NCI-H748 treated with DMSO at 0.1 percent for 48 hours (cell line): ENCODE results near the gene DNAJC3.
"Not testable (repeated sequence)": the region's sequence is repeated elsewhere in the genome, so short reads cannot be mapped to it uniquely, and the experiment has no call there.

ENCODE experiments used
- DNase-seq: peaks from one replicate; lab custom pipeline; 2025; lab: John Stamatoyannopoulos, UW

DNAJC3 gene

DNA sequence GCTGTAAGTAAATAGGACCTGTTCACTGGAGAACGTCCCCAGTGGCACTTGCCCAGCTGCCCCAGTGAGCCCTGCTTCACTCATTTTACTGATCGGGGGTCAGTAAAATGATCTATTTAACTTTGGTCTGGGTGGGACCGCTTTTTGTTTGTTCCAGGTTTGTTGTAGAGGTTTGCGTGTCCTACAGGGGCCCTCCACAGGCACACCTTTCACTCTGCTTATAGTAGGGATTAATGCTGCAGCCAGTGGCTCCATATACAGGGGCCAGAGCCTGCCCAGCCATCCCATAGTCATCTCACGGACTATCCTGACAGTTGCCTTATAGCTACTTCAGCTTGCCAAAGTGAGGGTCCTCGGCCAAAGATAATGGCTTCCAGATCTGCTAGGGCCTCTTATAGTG is 104.1 kb downstream of the DNAJC3 start:
- no peak for DNase-seq

- not testable (repeated sequence) for DNase-seq
Observed at GRCh38 chr13:95781940-95782339, 105.0 kb downstream of the DNAJC3 start.

- DNase-seq, result no peak
Observed at GRCh38 chr13:95783747-95784146, 106.8 kb downstream of the DNAJC3 start.

- no peak for DNase-seq
Observed at GRCh38 chr13:95784161-95784899, 107.4 kb downstream of the DNAJC3 start.

DNA sequence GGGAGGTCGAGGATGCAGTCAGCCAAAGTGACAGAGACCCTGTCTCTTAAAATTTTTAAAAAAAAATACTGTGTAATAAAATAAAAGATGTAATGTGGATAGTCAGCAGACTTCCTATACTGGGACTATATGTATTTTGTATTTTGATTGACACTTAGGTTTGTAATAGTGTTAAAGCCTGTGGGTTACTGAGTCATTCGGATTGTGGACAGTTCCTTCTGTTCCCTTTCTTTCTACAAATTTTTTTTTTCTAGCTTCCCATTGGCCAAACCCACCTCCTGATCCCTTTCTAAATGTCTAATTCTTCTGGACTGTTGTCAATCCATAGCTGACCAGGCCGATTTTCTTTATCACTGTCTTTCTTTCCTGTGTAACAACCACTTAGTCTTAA is 108.0 kb downstream of the DNAJC3 start:
- DNase-seq, result no peak

DNA sequence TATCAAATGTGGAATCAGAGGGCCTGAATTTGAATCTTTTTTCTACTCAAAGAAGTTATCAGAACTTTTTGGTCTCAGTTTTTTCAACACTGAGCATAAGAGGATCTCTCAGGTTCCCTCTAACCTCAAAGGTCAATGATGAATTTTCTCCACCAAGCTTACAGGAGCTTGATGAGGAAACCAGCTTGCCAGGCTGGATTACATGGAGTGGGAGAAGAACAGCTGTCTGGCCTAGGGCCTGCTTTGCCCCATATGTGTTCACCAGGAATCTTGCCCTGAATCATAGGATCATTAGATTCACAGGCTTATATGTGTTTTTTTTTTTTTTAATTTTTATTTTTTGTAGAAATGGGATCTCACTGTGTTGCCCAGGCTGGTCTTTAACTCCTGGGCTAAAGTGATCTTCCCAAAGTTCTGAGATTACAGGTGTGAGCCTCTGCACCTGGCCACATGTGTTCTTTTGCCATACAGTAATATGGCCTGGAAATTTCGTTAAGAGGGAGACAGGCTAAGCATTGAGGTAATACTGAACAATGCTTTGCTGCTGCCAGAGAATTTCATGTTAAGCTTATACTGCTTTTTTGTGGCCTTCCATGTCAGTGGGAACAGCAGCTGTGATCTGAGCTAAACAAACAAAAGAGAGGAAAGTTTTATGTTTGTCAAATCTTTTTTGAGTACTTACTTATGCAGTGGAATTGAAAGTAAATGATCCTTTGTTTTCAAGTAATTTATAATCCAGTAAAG is 110.6 kb downstream of the DNAJC3 start:
- no peak for DNase-seq

DNA sequence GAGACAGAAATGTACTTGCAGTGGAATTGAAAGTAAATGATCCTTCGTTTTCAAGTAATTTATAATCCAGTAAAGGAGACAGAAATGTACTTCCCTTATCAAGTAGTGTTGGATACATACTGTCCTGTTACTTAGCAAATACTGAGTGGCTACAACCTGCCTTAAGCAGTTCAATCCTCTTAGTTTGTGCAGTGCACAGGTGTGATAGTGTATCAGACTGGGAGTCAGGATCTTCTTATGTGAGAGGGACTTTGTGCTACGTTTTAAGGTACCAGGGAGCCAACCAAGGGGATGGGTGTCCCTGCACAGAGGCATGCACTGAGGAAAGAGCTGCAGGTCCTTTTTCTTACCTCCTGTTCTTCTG is 111.1 kb downstream of the DNAJC3 start:
- DNase-seq, result no peak

- not testable (repeated sequence) for DNase-seq
Observed at GRCh38 chr13:95789315-95789714, 112.4 kb downstream of the DNAJC3 start.

- DNase-seq, result no peak
Observed at GRCh38 chr13:95791084-95791722, 114.3 kb downstream of the DNAJC3 start.

DNA sequence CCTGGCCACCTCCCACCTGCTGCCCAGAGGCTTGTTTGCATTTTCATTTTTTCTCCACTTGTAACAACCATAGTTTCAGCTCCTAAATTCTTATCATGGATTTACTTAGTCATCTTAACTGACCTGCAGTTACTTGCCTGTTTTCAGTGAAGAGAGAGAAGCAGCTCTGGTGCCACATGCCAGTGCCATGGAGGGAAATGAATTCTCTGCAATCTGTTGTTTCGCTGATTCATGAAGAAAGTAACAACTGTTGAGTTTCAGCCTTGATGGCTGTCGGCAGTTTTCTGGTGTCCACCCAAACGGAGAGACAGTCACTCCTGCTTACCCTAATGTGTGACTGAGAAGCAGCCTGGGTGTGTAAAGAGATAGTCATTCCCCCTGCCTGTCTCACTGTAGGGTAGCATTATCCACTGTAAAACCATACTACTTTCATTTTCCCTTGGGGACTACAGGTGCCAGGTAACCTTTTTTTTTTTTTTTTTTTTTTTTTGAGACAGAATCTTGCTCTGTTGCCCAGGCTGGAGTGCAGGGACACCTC is 116.1 kb downstream of the DNAJC3 start:
- no peak for DNase-seq

DNA sequence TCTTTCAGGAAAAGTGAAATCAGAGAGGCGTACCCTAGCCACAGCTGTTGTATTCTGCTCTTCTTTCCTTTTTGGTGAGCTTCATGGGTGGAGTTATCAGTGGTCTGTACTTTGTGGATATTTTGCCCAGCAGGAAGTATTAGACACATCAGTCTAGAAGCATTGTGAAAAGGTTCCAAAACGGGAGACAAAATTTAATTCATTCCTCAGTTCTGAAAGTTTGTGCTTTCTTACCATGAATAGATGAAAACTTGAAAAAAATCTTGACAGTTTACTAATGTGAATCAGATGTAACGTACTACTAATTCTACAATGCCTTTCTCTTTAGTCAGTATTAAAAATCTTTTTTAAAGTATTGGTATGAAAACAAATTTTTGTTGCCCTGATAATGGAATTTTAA is 116.8 kb downstream of the DNAJC3 start:
- DNase-seq, result no peak

DNA sequence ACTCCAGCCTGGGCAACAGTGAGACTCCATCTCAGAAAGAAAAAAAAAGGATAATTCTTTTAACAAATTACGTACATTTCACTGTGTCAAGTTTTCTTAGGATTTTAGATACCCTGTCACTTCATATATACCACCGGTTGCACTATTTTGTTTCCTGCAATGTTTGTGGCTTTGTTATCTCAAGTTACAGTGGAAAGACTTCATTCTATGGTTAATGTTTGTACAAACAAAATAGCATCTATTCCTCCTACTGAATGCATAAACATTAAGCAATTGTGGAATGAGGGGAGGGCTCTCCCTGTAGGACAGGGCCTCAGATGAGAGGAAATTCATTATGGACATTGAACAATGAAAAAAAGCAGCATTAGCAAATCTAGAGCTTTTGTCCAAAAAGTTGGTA is 120.1 kb downstream of the DNAJC3 start:
- no peak for DNase-seq

- DNase-seq, result no peak
Observed at GRCh38 chr13:95800436-95800835, 123.5 kb downstream of the DNAJC3 start.

GRCh38 chr13:95801825-95802224 is 124.9 kb downstream of the DNAJC3 start:
- DNase-seq, result no peak

- no peak for DNase-seq
Observed at GRCh38 chr13:95805921-95806320, 129.0 kb downstream of the DNAJC3 start.

- DNase-seq, result no peak
Observed at GRCh38 chr13:95809429-95809828, 132.5 kb downstream of the DNAJC3 start.

GRCh38 chr13:95813139-95813538 is 136.2 kb downstream of the DNAJC3 start:
- no peak for DNase-seq

GRCh38 chr13:95814495-95814894 is 137.6 kb downstream of the DNAJC3 start:
- DNase-seq, result no peak

DNA sequence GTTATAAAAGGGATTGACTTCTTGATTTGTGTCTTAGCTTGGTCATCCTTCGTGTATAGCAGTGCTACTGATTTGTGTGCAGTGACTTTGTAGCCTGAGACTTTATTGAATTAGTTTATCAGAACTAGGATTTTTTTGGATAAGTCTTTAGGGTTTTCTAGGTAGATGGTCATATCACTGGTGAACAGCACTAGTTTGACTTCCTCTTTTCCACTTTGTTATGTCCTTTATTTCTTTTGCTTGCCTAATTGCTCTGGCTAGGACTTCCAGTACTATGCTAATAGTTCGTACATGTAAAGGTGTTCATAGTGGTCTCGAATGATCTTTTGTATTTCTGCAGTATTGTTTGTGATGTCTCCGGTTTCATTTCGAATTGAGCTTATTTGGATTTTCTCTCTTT is 145.4 kb downstream of the DNAJC3 start:
- no peak for DNase-seq

DNA sequence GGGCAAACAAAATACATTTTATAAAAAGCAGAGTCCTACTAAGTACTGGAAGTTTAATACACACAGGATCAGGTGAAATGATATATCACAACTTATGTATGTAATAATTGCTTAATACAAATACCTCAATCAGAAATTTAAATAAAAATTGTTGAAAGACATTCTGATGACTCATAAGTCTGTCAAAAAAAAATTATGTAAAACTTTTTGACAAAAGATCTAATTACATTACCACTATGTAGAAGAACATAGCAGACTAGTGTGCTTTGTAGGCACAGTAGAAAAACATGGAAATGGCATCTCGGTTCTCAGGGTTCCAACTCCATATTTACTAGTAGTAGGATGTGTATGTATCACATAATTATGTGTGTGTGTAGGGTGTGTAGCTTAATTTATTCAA is 156.2 kb downstream of the DNAJC3 start:
- no peak for DNase-seq

DNA sequence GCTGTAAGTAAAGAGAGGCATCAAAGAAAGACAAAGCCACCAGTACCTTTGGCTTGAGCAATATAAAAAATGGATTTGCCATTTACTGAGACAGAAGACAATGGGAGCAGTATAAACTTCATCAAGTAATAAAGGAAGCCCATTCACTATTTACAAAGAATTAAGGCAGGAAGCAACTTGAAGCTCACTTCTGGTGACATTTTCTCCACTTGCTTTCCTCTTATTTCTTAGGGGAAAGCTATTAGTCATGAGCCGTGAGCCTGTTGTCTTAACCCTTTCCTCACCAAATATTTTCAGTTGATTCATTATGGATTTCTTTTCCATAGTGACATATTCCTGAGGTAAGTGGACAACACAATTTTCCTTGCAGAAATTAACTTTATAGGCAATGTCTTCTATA is 156.8 kb downstream of the DNAJC3 start:
- no peak for DNase-seq

- peak; percentile 52 for DNase-seq
Observed at GRCh38 chr13:95834134-95834765, 157.3 kb downstream of the DNAJC3 start.
